HepG2 (cell line): ENCODE measurements around the gene BSN. TPM values are rescaled to one million over a fixed set of nuclear protein-coding genes. Genes with fewer than 3 reads are reported as not detected.

ENCODE experiments used
- IRX3 ChIP-seq: sonication (generic); formaldehyde crosslinking; IDR thresholded peaks from 2 replicates; pipeline ENCODE4 v1.8.1; 2023; ENCODE audit warnings: mild to moderate bottlenecking, low read depth, missing genetic modification reagents, borderline replicate concordance
- RBFOX2 ChIP-seq: fragments of 200-400 bp; formaldehyde crosslinking; IDR thresholded peaks from 2 replicates; pipeline ENCODE4 v1.6.1; 2017; ENCODE audit warnings: low read depth, mild to moderate bottlenecking, low read length
- THYN1 ChIP-seq: sonication (generic); formaldehyde crosslinking; IDR thresholded peaks from 2 replicates; pipeline ENCODE4 v1.8.1; 2023; ENCODE audit warnings: low read depth, mild to moderate bottlenecking, moderate library complexity, missing genetic modification reagents, borderline replicate concordance
- TOE1 ChIP-seq: sonication (generic); formaldehyde crosslinking; IDR thresholded peaks from 2 replicates; pipeline ENCODE4 v1.4.0; 2020; ENCODE audit warnings: mild to moderate bottlenecking, missing genetic modification reagents
- ZSCAN9 ChIP-seq: IDR thresholded peaks from 2 replicates; pipeline ENCODE4 v1.6.1; 2016; ENCODE audit warnings: borderline replicate concordance
- polyA plus RNA-seq, 8 experiments: library from polyadenylated mRNA; depleted of rRNA in 3 of 8; stranded (reverse) in 7 of 8; unstranded in 1 of 8; fragments of >200 nt; fragmentation: Illumina TruSeq in 4 of 8; extraction: Trizol in 4 of 8; gene quantifications; 2 replicates each; pipeline versions ENCODE4 v1.2.1 to v1.2.3, GENCODE V29; 2011 to 2016; ENCODE audit warnings: low read depth in 4 of 8, missing spikeins in 1 of 8, mixed read lengths in 1 of 8; ENCODE audit not compliant: insufficient read depth in 1 of 8
- total RNA-seq, 5 experiments: library from RNA; depleted of rRNA; stranded (reverse); fragments of >200 nt; fragmentation: Illumina TruSeq; extraction: Trizol; gene quantifications; 2 replicates each; pipeline ENCODE4 v1.2.3, GENCODE V29; 2016; ENCODE audit warnings: low read depth in 1 of 5
- TF ChIP-seq, protein P1 (sequence below): sonication (generic); formaldehyde crosslinking; IDR thresholded peaks from 2 replicates; pipeline ENCODE4 v1.4.0; 2020; ENCODE audit warnings: missing genetic modification reagents
- TF ChIP-seq, protein P2 (sequence below): sonication (generic); formaldehyde crosslinking; IDR thresholded peaks from 2 replicates; pipeline ENCODE4 v1.8.1; 2022; ENCODE audit warnings: mild to moderate bottlenecking, missing genetic modification reagents
- TF ChIP-seq, protein P3 (sequence below): sonication (generic); formaldehyde crosslinking; IDR thresholded peaks from 2 replicates; pipeline ENCODE4 v1.4.0; 2020; ENCODE audit warnings: missing genetic modification reagents
- TF ChIP-seq, protein P4 (sequence below): sonication (generic); formaldehyde crosslinking; IDR thresholded peaks from 2 replicates; pipeline ENCODE4 v1.5.1; 2020; ENCODE audit warnings: mild to moderate bottlenecking, moderate library complexity, missing genetic modification reagents
- TF ChIP-seq, protein P5 (sequence below): sonication (generic); formaldehyde crosslinking; IDR thresholded peaks from 2 replicates; pipeline ENCODE4 v1.5.1; 2020; ENCODE audit warnings: missing genetic modification reagents, mild to moderate bottlenecking, borderline replicate concordance

The BSN gene
- total and polyA plus RNA-seq, 2 of the 13 experiments (the other 11 are each of a cell fraction or from before 2014, with no cell fraction given) = 0.42 to 0.86 TPM

DNA sequence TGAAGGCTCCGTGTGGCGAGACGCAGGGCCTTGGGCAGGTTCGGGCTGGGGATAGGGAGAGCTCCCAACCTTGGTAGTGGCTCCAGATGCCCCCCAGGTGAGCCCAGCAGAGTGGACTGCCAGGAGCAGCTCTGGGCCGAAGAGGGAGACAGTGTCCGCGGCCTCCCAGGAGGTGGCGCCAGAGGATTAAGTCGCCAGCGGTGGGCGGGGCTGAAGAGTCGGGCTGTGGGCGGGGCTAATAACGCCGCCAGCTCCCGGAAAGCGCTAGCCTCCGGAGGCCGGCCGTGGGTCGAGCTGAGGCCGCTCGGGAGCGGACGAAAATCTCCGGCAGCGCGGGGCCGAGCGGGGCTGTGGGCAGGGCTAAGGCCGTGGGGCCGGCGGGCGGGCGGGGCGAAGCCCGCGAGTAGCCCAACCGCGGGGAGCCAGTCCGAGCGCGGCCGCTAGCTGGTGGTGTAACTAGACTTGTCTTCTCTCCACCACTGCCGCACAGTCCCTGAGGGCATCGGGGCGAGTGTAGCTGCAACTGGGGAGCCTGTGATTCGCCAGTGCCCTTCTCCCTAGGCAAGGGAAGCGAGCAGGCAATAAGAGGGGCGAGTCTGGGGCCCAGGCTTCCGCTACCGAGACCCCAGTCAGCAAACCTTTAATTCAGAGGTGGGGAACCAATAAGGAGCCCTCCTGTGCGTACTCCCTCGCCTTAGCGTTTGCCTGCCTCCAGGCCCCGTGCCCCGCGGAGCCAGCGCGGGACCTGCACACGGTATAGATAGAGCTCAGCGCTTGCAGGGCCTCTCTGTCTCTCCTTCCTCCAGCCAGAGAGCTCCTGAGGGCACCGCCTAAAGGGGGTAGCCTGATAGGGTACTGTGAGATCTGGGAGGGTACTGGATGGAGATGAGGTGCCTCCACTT lies 14.4 kb upstream of the BSN start (continued):
- TF ChIP-seq ZSCAN9 (CRISPR knock-in tag) (no peak), RBFOX2 (peak; percentile 61), THYN1 (CRISPR knock-in tag) (no peak), IRX3 (no peak), TOE1 (no peak)
- TF ChIP-seq, protein P1, sequence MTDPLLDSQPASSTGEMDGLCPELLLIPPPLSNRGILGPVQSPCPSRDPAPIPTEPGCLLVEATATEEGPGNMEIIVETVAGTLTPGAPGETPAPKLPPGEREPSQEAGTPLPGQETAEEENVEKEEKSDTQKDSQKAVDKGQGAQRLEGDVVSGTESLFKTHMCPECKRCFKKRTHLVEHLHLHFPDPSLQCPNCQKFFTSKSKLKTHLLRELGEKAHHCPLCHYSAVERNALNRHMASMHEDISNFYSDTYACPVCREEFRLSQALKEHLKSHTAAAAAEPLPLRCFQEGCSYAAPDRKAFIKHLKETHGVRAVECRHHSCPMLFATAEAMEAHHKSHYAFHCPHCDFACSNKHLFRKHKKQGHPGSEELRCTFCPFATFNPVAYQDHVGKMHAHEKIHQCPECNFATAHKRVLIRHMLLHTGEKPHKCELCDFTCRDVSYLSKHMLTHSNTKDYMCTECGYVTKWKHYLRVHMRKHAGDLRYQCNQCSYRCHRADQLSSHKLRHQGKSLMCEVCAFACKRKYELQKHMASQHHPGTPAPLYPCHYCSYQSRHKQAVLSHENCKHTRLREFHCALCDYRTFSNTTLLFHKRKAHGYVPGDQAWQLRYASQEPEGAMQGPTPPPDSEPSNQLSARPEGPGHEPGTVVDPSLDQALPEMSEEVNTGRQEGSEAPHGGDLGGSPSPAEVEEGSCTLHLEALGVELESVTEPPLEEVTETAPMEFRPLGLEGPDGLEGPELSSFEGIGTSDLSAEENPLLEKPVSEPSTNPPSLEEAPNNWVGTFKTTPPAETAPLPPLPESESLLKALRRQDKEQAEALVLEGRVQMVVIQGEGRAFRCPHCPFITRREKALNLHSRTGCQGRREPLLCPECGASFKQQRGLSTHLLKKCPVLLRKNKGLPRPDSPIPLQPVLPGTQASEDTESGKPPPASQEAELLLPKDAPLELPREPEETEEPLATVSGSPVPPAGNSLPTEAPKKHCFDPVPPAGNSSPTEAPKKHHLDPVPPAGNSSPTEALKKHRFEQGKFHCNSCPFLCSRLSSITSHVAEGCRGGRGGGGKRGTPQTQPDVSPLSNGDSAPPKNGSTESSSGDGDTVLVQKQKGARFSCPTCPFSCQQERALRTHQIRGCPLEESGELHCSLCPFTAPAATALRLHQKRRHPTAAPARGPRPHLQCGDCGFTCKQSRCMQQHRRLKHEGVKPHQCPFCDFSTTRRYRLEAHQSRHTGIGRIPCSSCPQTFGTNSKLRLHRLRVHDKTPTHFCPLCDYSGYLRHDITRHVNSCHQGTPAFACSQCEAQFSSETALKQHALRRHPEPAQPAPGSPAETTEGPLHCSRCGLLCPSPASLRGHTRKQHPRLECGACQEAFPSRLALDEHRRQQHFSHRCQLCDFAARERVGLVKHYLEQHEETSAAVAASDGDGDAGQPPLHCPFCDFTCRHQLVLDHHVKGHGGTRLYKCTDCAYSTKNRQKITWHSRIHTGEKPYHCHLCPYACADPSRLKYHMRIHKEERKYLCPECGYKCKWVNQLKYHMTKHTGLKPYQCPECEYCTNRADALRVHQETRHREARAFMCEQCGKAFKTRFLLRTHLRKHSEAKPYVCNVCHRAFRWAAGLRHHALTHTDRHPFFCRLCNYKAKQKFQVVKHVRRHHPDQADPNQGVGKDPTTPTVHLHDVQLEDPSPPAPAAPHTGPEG (CRISPR knock-in tag) = 0 out of 2 replicates have a peak, but pooled peaks have one; percentile 39
- TF ChIP-seq, protein P2, sequence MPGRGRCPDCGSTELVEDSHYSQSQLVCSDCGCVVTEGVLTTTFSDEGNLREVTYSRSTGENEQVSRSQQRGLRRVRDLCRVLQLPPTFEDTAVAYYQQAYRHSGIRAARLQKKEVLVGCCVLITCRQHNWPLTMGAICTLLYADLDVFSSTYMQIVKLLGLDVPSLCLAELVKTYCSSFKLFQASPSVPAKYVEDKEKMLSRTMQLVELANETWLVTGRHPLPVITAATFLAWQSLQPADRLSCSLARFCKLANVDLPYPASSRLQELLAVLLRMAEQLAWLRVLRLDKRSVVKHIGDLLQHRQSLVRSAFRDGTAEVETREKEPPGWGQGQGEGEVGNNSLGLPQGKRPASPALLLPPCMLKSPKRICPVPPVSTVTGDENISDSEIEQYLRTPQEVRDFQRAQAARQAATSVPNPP (CRISPR knock-in tag) = 0 out of 2 replicates have a peak, but pooled peaks have one; percentile 17
- TF ChIP-seq, protein P3, sequence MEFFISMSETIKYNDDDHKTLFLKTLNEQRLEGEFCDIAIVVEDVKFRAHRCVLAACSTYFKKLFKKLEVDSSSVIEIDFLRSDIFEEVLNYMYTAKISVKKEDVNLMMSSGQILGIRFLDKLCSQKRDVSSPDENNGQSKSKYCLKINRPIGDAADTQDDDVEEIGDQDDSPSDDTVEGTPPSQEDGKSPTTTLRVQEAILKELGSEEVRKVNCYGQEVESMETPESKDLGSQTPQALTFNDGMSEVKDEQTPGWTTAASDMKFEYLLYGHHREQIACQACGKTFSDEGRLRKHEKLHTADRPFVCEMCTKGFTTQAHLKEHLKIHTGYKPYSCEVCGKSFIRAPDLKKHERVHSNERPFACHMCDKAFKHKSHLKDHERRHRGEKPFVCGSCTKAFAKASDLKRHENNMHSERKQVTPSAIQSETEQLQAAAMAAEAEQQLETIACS (CRISPR knock-in tag) = peak; percentile 46
- TF ChIP-seq, protein P4, sequence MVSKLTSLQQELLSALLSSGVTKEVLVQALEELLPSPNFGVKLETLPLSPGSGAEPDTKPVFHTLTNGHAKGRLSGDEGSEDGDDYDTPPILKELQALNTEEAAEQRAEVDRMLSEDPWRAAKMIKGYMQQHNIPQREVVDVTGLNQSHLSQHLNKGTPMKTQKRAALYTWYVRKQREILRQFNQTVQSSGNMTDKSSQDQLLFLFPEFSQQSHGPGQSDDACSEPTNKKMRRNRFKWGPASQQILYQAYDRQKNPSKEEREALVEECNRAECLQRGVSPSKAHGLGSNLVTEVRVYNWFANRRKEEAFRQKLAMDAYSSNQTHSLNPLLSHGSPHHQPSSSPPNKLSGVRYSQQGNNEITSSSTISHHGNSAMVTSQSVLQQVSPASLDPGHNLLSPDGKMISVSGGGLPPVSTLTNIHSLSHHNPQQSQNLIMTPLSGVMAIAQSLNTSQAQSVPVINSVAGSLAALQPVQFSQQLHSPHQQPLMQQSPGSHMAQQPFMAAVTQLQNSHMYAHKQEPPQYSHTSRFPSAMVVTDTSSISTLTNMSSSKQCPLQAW (CRISPR knock-in tag) = peak; percentile 83
- TF ChIP-seq, protein P5, sequence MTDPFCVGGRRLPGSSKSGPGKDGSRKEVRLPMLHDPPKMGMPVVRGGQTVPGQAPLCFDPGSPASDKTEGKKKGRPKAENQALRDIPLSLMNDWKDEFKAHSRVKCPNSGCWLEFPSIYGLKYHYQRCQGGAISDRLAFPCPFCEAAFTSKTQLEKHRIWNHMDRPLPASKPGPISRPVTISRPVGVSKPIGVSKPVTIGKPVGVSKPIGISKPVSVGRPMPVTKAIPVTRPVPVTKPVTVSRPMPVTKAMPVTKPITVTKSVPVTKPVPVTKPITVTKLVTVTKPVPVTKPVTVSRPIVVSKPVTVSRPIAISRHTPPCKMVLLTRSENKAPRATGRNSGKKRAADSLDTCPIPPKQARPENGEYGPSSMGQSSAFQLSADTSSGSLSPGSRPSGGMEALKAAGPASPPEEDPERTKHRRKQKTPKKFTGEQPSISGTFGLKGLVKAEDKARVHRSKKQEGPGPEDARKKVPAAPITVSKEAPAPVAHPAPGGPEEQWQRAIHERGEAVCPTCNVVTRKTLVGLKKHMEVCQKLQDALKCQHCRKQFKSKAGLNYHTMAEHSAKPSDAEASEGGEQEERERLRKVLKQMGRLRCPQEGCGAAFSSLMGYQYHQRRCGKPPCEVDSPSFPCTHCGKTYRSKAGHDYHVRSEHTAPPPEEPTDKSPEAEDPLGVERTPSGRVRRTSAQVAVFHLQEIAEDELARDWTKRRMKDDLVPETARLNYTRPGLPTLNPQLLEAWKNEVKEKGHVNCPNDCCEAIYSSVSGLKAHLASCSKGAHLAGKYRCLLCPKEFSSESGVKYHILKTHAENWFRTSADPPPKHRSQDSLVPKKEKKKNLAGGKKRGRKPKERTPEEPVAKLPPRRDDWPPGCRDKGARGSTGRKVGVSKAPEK (CRISPR knock-in tag) = no peak
